Tibial artery (tissue), 4 donors: ENCODE results near the gene TRNAU1AP.
A peak's percentile ranks its signal among the peaks of the same experiment; 100 is the strongest.
"Not testable (repeated sequence)": the region's sequence is repeated elsewhere in the genome, so short reads cannot be mapped to it uniquely, and the experiment has no call there.

Source experiments
- DNase-seq, 2 donors: peaks; one replicate each; pipeline ENCODE4 v3.0.0-alpha.2; 2019
- H3K27ac ChIP-seq, 2 donors: fragments of 200-600 bp; sonication (generic) in 1 of 2; 1 replicate in 1 of 2; 2 replicates in 1 of 2; pipeline ENCODE4 v1.5.1; 2018 to 2019; ENCODE audit warnings: mild to moderate bottlenecking in 1 of 2
- H3K27me3 ChIP-seq, 2 donors: fragments of 200-600 bp; sonication (generic) in 1 of 2; one replicate each; pipeline versions ENCODE4 v1.5.1 to v1.6.0; 2016 to 2019
- H3K36me3 ChIP-seq, 3 donors: fragments of 200-600 bp; sonication (generic) in 2 of 3; one replicate each; pipeline ENCODE4 v1.5.1; 2016 to 2019; ENCODE audit warnings: mild to moderate bottlenecking in 2 of 3
- H3K4me1 ChIP-seq, 4 donors: fragments of 200-600 bp; sonication (generic) in 2 of 4; 1 replicate in 3 of 4; 2 replicates in 1 of 4; pipeline ENCODE4 v1.5.1; 2016 to 2019
- H3K4me3 ChIP-seq, 2 donors: fragments of 200-600 bp; sonication (generic) in 1 of 2; 1 replicate in 1 of 2; 2 replicates in 1 of 2; pipeline ENCODE4 v1.5.1; 2018 to 2019; ENCODE audit warnings: mild to moderate bottlenecking in 2 of 2
- H3K9me3 ChIP-seq, 3 donors: fragments of 200-600 bp; sonication (generic) in 1 of 3; one replicate each; pipeline ENCODE4 v1.5.1; 2016 to 2019
- CTCF ChIP-seq, 2 experiments: fragments of 200-600 bp in 1 of 2; fragments of 450-650 bp in 1 of 2; IDR thresholded peaks; one replicate each; pipeline ENCODE4 v1.5.1; 2017 to 2019; ENCODE audit warnings: antibody characterized with exemption in 2 of 2, mild to moderate bottlenecking in 1 of 2, moderate library complexity in 1 of 2
- intact Hi-C: fragments of 100-400 bp; cut with DNase I; formaldehyde crosslinking; loops from one replicate; pipeline ENCODE4 v1.15.0; 2023; ENCODE audit warnings: low total_unique reads

The TRNAU1AP gene

GRCh38 chr1:28512058-28512611 is 40.8 kb upstream of the TRNAU1AP start:
- intact Hi-C loops, result no loop called here
- Histone ChIP-seq H3K27me3 (no peaks in the 10 kb centered on the region), H3K9me3 (no peaks in the 10 kb centered on the region), H3K27ac (no peak overlapping the region), H3K4me3 (no peak overlapping the region), H3K4me1 (peaks cover 0 to 52% (median 37%) of the 10 kb centered on the region in 4 donors), H3K36me3 (peaks cover 54 to 79% (median 76%) of the 10 kb centered on the region in 3 donors)
- DNase-seq, result no peak
- TF ChIP-seq CTCF (IDR thresholded peaks at IDR 0.05), result no peak

- H3K9me3 ChIP-seq, H3K27me3 ChIP-seq, H3K27ac ChIP-seq, H3K4me3 ChIP-seq, DNase-seq, intact Hi-C loops: not testable (repeated sequence)
- H3K4me1 ChIP-seq, result peaks cover 0 to 44% (median 30%) of the 10 kb centered on the region in 4 donors
- H3K36me3 ChIP-seq, result peaks cover 44 to 62% (median 61%) of the 10 kb centered on the region in 3 donors
These were observed 38.4 kb upstream of the TRNAU1AP start for GRCh38 chr1:28514445-28514933.

- Histone ChIP-seq H3K9me3 (no peaks in the 10 kb centered on the region), H3K27me3 (no peaks in the 10 kb centered on the region), H3K36me3 (peaks cover 24 to 42% (median 41%) of the 10 kb centered on the region in 3 donors), H3K4me3 (no peak overlapping the region), H3K4me1 (peaks cover 0 to 26% (median 18%) of the 10 kb centered on the region in 4 donors), H3K27ac (peak overlapping the region in 1 of 2 donors; percentile 62)
- intact Hi-C loops, result loop anchor here (5.0 kb wide), 1 partner anchor 36 kb away; the partner anchor contains the start of gene TRNAU1AP
- DNase-seq, result no peak
- no peak for TF ChIP-seq CTCF (IDR thresholded peaks at IDR 0.05)
These were observed 36.3 kb upstream of the TRNAU1AP start for GRCh38 chr1:28516518-28516956.

GRCh38 chr1:28517649-28517999 is 35.3 kb upstream of the TRNAU1AP start:
- no peak for DNase-seq
- Histone ChIP-seq H3K27me3 (no peaks in the 10 kb centered on the region), H3K36me3 (peaks cover 16 to 32% (median 31%) of the 10 kb centered on the region in 3 donors), H3K9me3 (no peaks in the 10 kb centered on the region), H3K27ac (peak overlapping the region; percentile 58 to 62), H3K4me3 (peak overlapping the region; percentile 60 to 70), H3K4me1 (peaks cover 0 to 18% (median 15%) of the 10 kb centered on the region in 4 donors)
- intact Hi-C loops, result loop anchor here (5.0 kb wide), 1 partner anchor 35 kb away; the partner anchor contains the start of gene TRNAU1AP
- TF ChIP-seq CTCF (IDR thresholded peaks at IDR 0.05), result no peak

GRCh38 chr1:28518000-28518744 is 34.7 kb upstream of the TRNAU1AP start:
- no peaks in the 10 kb centered on the region for H3K9me3 ChIP-seq
- peak overlapping the region; percentile 60 to 70 for H3K4me3 ChIP-seq
- H3K27ac ChIP-seq, result peak overlapping the region; percentile 58 to 62
- H3K36me3 ChIP-seq, result peaks cover 12 to 27% (median 25%) of the 10 kb centered on the region in 3 donors
- intact Hi-C loops, result loop anchor here (5.0 kb wide), 1 partner anchor 34 kb away; the partner anchor contains the start of gene TRNAU1AP
- DNase-seq, result peak; percentile 89 to 92
- no peaks in the 10 kb centered on the region for H3K27me3 ChIP-seq
- peaks cover 0 to 18% (median 15%) of the 10 kb centered on the region in 4 donors for H3K4me1 ChIP-seq
- TF ChIP-seq CTCF (IDR thresholded peaks at IDR 0.05), result peak; percentile 98 to 99
